Germinal center (tissue), 1 donor: ENCODE measurements around the gene PRICKLE3.
A peak's percentile ranks its signal among the peaks of the same experiment; 100 is the strongest.

Experiments used
- DNase-seq: peaks from one replicate; pipeline ENCODE4 v3.0.0; 2012; ENCODE audit warnings: mixed read lengths, low spot score

PRICKLE3 gene

DNA sequence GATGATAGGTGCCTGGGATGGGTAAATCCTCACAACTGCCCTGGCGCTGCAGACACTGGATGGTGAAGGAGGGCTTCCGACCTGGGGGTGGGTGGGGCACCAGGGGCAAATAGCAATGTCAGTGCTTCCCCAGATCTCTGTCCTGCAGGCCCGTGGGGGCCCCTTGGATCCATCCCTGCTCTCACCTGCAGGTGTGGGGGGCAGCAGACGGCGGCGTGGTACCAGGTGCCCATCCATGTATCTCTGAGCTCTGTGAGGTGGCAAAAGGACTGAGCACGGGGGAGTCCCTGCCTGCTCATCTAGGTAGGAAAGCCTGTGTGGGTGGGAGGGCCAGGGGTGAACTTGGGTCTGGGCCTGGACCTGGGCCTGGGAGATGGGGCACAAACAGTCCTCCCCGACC, 20.4 kb upstream of the PRICKLE3 start:
- no peak for DNase-seq

DNA sequence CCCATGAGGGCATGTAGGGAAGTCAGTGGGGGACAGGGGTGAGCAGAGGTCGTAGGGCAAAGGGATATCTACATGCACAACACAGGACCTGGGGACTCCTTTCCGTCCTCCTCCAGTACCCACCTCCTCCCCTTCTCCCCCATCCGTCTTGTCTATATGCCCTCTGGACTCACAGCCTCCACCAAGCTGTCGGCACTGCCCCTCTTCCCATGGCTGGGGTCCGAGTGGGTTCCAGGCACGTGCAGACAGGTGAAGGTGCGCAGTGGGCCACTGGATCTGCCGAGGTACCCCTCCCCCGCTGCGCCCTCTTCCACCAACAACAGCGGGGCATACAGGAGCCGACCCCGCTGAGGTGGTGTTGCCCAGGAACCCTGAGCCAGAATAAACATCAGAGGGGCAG, 19.3 kb upstream of the PRICKLE3 start:
- DNase-seq, result no peak

DNA sequence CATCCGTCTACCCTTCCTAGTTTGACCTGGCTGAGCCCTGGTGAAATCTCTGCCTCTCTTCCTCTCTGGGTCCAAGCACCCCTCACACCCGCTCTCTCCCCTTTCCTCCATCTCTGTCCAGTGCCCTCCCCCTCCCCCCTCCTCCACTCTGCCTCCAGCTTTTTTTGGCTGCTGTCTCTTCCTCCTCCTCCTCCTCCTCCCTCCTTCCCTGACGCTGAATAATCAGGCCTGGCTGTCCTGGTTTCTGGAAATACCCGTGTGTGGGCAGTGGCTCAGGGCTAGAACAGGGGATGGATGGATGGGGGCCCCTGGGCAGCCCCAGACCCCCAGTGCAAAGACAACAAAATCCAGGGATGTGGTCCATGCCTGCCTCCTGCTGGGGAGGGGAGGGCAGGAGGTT, 18.5 kb upstream of the PRICKLE3 start:
- DNase-seq, result no peak

DNA sequence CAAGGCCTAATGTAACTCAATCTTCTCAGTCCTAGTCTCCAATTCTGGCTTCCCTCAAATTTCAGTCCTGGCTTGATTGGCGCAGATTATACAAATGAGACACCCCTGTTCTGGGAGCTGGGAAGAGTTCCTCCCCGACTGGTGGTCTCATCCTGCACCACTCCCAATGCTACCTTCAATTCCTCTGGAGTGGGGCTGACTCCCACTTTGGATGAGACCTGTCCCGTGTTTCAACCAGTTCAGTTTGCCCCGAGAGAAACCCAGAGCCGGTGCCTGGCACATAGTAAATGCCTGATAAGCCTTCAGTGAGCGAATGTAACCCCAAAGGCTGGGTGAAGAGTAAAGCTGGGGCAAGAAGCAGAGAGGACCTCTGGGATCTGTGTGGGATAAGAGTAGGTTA, 17.8 kb upstream of the PRICKLE3 start:
- no peak for DNase-seq

DNA sequence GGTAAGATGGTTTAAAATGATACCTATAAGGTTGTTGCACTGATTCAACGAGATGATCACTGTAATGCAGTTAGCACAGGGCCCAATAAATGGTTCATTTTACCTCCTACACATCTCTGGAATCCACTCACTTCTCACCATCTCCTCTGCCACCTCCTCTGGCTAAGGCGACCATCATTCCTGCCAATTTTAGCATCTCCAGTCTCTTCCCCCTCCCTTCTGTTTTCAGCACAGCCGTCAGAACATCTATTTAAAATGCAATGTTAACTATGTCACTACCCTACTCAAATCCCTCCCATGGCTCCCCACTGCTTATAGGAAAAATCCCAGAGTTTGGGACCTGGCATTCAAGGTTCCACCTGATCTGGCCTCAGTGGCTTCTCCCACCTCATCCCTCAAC, 17.4 kb upstream of the PRICKLE3 start:
- no peak for DNase-seq

DNA sequence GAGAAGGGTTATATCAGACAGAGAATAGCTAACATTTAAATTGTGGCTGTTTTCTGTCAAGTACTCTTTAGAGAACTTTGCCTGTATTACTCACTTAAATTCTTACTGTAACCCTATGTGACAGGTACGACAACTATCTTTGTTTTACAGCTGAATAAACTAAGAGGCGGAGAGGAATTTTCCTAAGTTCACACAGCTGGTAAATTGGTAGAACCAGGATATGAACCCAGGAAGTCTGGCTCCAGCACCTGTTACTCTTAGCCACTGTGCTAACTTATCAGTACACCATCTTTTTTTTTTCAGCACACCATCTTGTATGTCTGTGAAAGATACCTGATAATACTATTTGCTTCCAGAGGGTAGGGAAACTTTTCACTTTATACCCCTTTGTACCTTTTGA, 15.8 kb upstream of the PRICKLE3 start:
- no peak for DNase-seq

DNA sequence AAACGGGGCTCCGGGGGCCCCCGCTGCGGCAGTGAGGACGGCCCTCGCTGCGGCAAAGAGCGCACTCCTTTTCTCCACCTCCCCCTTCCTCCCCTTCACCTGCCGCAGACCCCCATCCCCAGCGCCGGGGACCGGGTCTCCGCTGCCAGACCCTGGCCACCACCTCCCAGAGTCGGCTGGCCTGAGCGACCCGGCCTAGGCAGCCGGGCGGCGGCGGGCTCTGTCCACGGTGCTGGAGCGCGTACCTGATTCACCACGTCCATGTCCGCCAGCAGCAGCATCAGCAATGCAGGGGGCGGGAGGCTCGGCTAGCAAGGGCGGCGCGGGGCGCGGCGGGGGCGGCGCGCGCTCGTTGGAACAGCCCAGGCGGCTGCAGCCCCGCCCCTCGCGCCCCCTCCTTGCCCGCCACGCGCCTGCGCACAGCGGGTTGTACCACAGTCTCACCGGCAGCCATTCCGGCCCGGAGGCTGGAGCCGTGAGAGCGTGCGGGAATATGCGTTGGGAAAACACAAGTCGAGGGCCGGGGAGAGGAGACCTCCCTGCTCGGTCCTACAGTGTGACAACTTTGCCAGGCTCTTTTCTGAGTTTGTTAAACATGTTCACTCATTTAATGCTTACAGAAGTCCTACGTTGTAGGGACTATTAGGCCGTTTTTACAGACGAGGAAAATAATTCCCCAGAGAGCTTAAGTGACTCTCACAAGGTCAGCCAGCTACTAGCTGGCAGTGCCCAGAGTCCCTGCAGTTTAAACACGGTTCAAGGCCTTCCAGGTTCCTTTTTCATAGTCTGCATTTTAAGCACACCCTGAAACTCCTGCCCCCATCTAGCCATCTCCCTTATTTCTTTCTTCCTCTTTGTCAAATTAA, 14.0 kb upstream of the PRICKLE3 start, which contains the start of gene SYP:
Gene SYP (minus strand): TSS at position 288 of the 866 bp plus-strand sequence. CDS start 7 bp downstream, at position 281.
- DNase-seq, result peak; percentile 92

DNA sequence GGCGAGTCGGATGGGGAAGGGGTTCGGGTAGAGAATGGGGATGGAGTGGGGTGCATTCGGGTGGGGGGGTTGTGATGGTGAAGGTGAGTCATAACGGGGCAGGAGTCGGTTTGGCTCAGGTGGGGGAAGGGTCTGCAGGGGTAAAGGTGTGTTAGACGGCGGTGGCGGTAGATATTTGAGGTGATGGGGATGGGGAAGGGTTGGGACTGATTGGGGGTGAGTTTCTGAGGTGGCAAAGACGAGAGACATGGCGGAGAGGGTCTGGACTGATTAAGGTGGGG, 13.1 kb upstream of the PRICKLE3 start:
- DNase-seq, result no peak

DNA sequence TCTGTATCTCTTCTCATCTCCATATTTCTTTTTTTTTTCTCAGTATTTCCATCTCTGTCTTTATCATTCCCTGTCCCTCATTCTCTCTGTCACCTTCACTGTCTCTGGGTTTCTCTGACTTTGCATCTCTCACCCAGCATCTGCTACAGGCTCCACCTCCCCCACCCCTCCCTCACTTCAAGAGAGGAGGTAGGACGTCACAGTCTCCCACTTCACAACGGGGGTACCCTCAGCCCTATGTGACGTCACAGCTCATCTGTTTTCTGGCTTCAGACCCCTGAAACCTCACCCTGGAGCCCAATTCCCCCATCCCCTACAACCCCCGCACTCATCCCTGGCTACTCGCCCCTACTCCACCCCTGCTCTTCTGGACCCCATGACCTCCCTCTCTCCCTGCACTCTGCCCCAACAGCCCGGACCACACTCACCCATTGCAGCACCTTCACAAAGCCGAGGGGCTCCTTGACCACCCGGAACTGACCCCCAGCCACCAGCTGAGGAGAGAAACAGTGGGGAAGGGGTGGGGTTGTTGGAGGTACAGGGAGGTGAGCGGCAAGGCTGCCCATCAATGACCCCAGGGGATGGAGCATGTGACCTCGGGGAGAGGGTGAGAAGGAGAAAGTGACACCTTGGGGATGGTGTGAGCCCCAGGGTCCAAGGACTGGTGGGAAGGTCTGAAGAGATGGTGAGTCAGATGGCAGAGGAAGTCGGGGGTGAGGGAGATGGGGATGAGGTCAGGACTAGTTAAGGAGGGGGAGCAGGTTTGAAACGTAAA, 12.6 kb upstream of the PRICKLE3 start:
- DNase-seq, result no peak

DNA sequence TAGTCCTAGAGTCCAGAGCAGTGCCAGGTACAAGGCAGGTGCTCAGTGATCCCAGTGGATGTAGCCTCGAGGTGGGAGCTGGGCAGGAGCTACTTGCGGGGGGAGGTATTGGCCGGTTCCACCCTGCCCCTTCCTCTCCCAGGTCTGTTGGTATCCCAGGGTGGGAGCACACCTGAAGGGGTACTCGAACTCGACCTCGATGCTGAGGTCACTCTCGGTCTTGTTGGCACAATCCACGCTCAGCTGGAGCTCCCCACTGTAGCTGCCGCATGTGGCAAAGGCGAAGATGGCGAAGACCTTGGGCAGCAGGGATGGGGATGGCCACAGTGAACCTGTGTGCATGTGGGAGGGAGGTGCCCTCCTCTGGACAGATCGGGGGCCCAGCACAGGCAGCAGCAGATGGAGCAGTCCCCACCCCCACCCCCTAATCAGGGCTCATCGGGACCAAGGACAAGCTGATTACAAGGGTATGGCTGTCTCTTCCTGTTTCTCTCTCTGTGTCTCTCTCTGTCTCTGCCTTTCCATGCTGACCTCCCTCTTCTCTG, 11.4 kb upstream of the PRICKLE3 start:
- no peak for DNase-seq

DNA sequence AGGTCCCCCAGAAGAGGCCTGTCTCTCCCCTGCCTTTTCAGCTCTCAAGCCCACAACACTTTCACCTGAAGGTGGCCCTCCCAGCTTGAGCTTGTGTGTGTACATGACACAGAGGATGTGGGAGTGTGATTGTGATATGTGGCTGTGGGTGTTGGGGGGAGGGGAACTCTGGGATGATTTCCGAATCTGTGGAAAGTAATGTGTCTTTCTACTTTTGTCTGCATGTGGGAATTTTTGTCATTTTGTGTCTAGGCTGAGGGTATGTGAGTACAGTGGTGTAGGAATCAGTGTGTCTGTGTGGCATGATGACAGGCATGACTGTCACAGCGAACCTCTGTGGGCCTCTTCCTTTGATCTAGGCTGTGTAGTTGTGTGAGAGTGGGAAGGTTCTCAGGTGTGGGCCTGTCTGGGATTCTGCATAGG, 7.4 kb upstream of the PRICKLE3 start:
- DNase-seq, result no peak

DNA sequence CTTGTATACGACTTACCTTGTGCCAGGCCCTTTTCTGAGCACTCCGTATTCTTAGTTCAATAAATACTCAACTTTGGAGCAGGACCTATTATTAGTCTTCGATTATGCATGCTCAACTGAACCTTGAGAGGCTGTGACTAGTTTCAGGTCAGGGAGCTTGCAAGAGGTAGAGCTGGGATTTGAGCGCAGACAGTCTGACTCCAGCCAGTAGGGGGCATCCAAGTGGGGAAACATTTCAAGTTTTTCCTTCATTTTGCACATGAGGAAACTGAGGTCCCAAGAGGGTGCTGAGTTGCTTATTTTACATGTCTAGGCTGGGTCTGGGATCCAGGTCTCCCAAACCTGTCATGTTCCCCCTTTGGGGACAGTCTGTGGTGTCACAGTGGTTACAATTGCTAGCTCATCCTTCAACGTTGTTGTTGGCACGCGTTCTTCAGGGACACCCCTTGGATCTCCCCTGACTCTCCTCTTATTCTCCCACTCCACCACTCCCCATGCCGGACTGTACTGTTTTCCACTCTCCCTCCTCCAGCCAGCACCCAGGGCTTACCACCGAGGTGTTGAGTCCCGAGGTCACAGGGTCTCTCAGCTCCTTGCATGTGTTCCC, 6.7 kb upstream of the PRICKLE3 start:
- peak; percentile 17 for DNase-seq

DNA sequence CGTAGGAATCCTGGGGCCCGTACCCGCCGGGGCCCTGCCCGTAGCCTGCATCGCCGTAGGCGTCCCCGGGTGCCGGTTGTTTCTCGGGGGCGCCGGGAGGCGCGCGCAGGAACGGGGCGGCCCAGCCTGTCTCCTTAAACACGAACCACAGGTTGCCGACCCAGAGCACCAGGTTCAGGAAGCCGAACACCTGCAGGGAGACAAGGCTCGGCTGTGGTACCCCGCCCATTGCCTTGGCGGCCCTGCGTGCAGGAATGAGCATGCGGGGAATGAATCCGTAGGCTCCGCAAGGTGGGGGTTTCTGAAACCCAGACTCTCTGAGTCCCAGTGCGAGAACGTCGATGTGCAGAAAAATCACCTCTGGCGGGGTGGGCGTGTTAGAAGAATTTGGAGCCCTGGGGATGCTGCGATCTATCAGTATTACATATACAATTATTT, 5.4 kb upstream of the PRICKLE3 start:
- no peak for DNase-seq

DNA sequence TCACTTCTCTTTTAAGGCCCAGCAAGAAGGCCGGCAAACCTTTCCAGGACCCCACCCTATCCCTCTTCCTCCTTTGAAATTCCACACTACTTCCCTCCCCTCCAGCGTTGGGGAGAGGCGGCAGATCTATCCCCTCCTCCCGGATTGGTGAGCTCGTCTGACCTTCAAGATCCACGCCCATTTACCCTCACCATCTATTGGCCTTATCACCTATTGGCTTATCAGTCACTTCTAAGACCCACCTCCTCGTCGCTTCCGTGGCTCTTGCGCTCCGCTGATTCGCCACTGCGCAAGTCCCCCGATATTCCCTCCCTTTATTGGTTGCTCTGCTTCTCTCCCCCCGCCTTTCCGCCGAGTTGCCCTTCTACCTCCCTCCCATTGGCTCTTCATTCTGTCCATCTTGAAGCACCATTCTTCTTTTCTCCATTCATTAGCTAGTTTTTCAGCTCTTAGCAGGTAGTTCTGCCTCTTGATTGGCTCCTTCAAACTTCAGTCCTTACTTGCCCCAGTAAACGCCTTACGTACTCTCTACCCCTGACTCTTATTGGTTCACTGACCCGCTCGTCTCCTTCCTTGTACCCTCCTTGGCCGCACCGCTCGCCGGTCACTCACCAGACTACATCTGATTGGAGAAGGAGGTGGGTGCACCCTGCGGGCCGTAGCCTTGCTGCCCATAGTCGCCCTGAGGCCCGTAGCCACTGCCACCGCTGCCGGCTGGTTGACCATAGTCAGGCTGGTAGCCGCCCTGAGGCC, 4.8 kb upstream of the PRICKLE3 start:
- peak; percentile 89 for DNase-seq

DNA sequence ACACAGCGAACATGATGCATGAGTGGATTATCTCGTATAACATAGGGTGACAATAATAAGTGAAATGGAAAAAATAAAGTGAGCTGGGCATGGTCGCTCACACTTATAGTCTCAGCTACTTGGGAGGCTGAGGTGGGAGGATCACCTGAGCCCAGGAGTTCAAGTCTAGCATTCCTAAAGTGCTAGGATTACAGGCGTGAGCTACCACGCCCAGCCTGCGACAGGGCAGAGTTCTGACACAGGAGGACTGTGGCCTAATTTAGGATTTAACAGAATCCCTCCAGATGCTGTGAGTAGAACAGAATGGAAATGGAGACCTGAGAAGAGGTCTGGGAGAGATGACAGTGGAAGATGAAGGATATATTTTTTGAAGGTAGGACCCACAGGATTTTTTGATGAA, 3.4 kb upstream of the PRICKLE3 start:
- no peak for DNase-seq

DNA sequence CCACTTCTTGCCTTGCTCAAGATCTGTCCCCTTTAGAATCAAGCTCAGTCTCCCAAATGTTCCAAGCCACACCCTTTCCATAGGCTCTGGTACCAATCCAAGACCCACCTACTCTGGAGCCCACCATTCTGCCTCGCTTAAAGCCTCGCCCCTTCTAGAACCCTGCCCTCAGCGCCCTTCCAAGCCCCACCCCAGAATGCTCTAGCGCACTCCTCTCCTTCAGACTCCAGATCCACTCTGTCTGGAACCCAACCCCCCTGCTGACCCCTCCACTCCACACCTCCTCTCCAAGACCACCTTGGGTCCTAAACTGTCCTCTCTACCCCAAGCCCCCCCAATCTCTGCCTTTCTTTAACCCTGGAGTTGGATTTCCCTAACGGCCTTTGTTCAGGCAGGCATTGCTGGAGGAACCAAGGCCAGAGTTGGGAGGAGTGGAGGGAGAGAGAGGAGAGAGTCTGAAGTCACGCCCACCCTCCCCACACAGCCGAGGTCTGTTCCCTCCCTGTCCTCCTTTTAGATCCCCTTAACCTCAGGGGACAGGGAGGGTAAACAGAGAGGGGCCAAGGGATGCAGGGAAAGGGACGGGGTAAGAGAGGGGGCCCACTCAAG, 2.4 kb upstream of the PRICKLE3 start:
- no peak for DNase-seq

DNA sequence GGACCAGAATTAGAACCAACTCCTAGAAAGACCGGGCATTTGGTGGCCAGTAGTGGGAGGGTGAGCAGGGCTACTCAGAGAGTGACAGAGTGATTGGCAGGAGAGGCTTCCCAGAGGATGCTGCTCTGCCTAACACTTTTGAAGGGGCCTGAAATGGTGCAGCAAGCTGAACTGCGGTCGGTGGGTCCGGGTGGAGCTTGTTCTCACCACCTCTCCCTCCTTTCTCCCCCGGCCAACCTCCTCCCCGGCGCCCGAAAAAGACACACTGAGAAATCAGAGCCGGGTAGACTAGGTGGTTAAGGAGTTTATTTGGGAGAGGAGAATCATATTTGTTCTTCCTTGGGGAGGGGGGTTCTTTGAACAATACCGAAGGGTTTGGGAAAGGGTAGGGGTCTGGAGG, 1.4 kb upstream of the PRICKLE3 start:
- no peak for DNase-seq

DNA sequence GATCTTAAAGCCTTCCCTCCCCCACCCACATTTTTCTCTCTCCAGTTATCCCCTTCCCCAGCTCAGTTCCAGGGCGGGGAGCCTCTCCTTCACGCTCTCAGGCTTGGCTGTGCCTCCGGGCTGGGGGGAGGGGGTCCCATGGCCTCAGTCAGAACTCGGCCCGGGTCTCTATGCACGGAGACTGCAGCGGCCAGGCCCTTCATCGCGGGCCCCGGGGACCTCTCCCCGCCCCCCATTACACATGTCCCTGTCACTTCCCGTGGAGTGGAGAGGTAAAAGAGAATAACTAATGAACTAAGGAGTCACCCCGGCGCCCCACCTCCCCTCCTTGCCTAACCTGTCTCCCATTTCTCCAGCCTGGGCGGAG, 838 bp upstream of the PRICKLE3 start:
- no peak for DNase-seq

DNA sequence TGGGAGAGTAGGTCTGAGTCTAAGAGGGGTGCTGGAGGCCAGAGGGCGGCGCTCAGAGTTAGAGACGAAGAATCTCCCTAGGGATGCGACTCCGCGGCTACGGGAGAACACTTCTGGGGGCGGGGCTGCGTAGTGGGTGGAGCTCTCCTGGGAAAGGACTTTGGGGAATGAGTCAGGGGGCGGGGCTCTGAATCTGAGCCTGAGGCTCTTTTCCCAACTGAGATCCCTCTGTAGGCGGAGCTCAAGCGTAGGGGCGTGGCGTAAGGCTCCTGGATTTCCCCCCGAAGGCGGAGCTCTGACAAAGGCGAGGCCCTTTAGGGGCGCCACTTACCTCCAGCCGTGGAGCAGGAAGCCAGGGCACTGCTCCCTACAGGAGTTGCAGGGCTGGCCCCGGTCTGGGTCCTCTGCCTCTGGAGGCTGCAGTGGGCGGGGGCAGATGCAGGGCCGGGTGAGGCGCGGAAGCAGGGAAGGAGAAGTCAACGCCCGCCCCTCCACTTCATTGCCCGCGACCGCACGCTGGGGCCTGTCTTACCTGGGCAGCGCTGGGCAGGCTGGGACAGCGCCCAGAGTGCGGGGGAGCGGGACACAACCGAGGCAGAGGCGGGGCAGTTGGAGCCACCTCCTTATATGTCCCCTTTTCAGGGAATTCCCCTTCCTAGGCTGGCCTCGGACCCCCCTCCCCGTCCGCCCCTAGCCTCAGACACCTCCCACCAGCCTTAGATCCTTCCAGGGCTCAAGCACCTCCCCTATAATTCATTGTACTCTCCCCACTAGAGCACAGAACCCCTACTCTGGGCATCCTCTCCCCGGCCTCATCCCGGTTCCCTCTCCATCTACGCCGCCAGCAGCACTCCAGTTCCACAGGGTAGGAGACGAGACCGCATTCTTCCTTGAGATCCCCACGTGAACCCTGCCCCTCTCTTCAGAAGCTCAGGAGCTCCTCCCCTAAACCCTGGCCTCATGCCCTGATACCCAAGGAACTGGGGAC, 1.6 kb downstream of the PRICKLE3 start:
- DNase-seq, result no peak

DNA sequence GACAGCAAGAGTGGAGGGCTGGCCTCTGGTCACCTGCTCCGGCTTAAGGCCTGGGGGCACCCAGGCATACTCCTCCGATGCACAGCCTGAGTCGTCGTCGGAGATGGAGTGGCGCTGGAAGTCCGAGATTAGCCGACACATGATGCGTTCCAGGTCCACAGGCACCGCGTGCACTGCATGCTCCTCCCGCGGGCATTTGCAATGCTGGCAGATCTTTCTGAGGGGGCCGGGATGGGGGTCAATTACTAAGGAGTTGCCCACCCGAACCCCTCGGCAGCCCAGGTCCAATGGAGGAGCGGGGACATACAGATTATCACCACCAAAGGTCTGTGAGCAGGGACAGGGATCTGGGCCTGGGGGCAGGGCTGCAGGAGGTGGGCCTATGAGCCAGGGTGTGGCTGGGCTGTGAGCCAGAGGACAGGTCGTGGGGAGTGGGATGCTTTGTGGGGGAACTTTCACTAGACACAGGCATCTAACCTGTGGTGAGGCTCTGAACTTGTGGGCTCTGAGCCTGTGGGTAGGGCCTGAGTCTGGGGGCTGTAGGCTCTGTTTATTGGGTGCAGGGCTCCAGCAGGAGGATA, 2.4 kb downstream of the PRICKLE3 start:
- no peak for DNase-seq
